OCI-LY3 (cell line): ENCODE data around the gene HOXB9.

Experiments
- H2AFZ ChIP-seq: fragments of 200-600, 300-600 bp; shearing (Covaris generic); 2 replicates; pipeline ENCODE4 v1.6.0; 2014; ENCODE audit warnings: antibody characterized with exemption, low read depth, low read length
- H3K27ac ChIP-seq: fragments of 200-600, 300-600 bp; sonication (generic); 2 replicates; pipeline ENCODE4 v1.5.1; 2014; ENCODE audit warnings: mild to moderate bottlenecking, low read length, moderate library complexity, mixed read lengths
- H3K27me3 ChIP-seq: fragments of 200-600, 300-600 bp; sonication (generic); 2 replicates; pipeline ENCODE4 v1.6.1; 2014; ENCODE audit warnings: low read depth, low read length, mixed read lengths
- H3K36me3 ChIP-seq: fragments of 200-600, 300-600 bp; sonication (generic); replicated peaks from 2 replicates; pipeline ENCODE3; 2014; ENCODE audit warnings: low read depth, low read length, mixed read lengths
- H3K4me1 ChIP-seq: fragments of 300-600, 200-600 bp; sonication (generic); 2 replicates; pipeline ENCODE4 v1.6.1; 2014; ENCODE audit warnings: low read length, mixed read lengths
- H3K4me2 ChIP-seq: fragments of 200-600, 300-600 bp; sonication (generic); 2 replicates; pipeline ENCODE4 v1.6.1; 2014; ENCODE audit warnings: low read length, mixed read lengths
- H3K4me3 ChIP-seq: fragments of 300-600, 200-600 bp; sonication (generic); 2 replicates; pipeline ENCODE4 v1.5.1; 2014; ENCODE audit warnings: antibody characterized with exemption, mild to moderate bottlenecking, low read length, moderate library complexity
- H3K79me2 ChIP-seq: fragments of 300-600, 200-600 bp; shearing (Covaris generic); 2 replicates; pipeline ENCODE4 v1.6.1; 2014; ENCODE audit warnings: mild to moderate bottlenecking, low read length, mixed read lengths
- H3K9ac ChIP-seq: fragments of 300-600, 200-600 bp; shearing (Covaris generic); 2 replicates; pipeline ENCODE4 v1.6.0; 2014; ENCODE audit warnings: mild to moderate bottlenecking, low read length, moderate library complexity
- H3K9me3 ChIP-seq: fragments of 200-600, 300-600 bp; shearing (Covaris generic); 2 replicates; pipeline ENCODE4 v1.6.1; 2014; ENCODE audit warnings: low read length, mixed read lengths; ENCODE audit not compliant: insufficient read depth
- H4K20me1 ChIP-seq: fragments of 200-600, 300-600 bp; sonication (generic); 2 replicates; pipeline ENCODE4 v1.6.1; 2016; ENCODE audit warnings: low read length, mixed read lengths; ENCODE audit not compliant: insufficient read depth
- CTCF ChIP-seq: fragments of 200-600, 300-600 bp; sonication (generic); IDR thresholded peaks from 2 replicates; pipeline ENCODE4 v1.5.1; 2014; ENCODE audit warnings: antibody characterized with exemption, low read length, low read depth
- EZH2phosphoT487 ChIP-seq: fragments of 200-600 bp; shearing (Covaris generic); IDR thresholded peaks from 2 replicates; pipeline ENCODE4 v1.6.1; 2018; ENCODE audit warnings: antibody characterized with exemption, mixed run types, low read depth

HOXB9 gene

GRCh38 chr17:48615963-48616716, 10.0 kb downstream of the HOXB9 start:
- TF ChIP-seq CTCF (no peak), EZH2phosphoT487 (no peak)
- no peaks in the 10 kb centered on the region for H3K79me2 ChIP-seq
- no peaks in the 10 kb centered on the region for H3K36me3 ChIP-seq
- H3K9ac ChIP-seq = no peak overlapping the region
- peaks cover 7% of the 10 kb centered on the region for H3K4me1 ChIP-seq
- H2AFZ ChIP-seq = no peak overlapping the region
- no peaks in the 10 kb centered on the region for H3K9me3 ChIP-seq
- no peak overlapping the region for H3K4me3 ChIP-seq
- no peak overlapping the region for H3K4me2 ChIP-seq
- H3K27ac ChIP-seq = no peak overlapping the region
- peaks cover 42% of the 10 kb centered on the region for H3K27me3 ChIP-seq
- no peaks in the 10 kb centered on the region for H4K20me1 ChIP-seq

GRCh38 chr17:48615047-48615962, 10.9 kb downstream of the HOXB9 start, which contains the start of gene HOXB8:
TSS of gene HOXB8 (minus strand) at chr17:48615292. CDS start at chr17:48614704, 588 bp downstream.
- Histone ChIP-seq H2AFZ (no peak within 1 kb of the TSS), H3K36me3 (no peaks in the 10 kb centered on the region), H3K4me1 (peaks cover 7% of the 10 kb centered on the region), H3K79me2 (no peaks in the 10 kb centered on the region), H3K9me3 (no peaks in the 10 kb centered on the region), H3K27ac (no peak within 1 kb of the TSS), H3K4me2 (no peak within 1 kb of the TSS), H3K9ac (no peak within 1 kb of the TSS), H3K4me3 (no peak within 1 kb of the TSS), H4K20me1 (no peaks in the 10 kb centered on the region), H3K27me3 (peaks cover 42% of the 10 kb centered on the region)
- TF ChIP-seq EZH2phosphoT487 (no peak), CTCF (no peak)

- H3K27ac ChIP-seq = no peak overlapping the region
- peaks cover 35% of the 10 kb centered on the region for H3K27me3 ChIP-seq
- no peaks in the 10 kb centered on the region for H3K36me3 ChIP-seq
- H3K4me3 ChIP-seq = peak overlapping the region; percentile 85
- H3K4me1 ChIP-seq = peaks cover 15% of the 10 kb centered on the region
- no peak overlapping the region for H3K9ac ChIP-seq
- H4K20me1 ChIP-seq = no peaks in the 10 kb centered on the region
- H3K4me2 ChIP-seq = peak overlapping the region; percentile 96
- H2AFZ ChIP-seq = no peak overlapping the region
- 0 out of 2 replicates have a peak, but pooled peaks cover 3% of the 10 kb centered on the region for H3K79me2 ChIP-seq
- H3K9me3 ChIP-seq = no peaks in the 10 kb centered on the region
- TF ChIP-seq EZH2phosphoT487 = no peak
- no peak for TF ChIP-seq CTCF
Observed at GRCh38 chr17:48613862-48614694, 12.1 kb downstream of the HOXB9 start.
